ENCODE measurements around the gene PPP1R1A. TPM values are rescaled to one million over a fixed set of nuclear protein-coding genes. Genes with fewer than 3 reads are reported as not detected.

Gene PPP1R1A, protein sequence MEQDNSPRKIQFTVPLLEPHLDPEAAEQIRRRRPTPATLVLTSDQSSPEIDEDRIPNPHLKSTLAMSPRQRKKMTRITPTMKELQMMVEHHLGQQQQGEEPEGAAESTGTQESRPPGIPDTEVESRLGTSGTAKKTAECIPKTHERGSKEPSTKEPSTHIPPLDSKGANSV
- total RNA-seq: 100 to 1,000 TPM; 115 to 168 (median 145) TPM

DNA sequence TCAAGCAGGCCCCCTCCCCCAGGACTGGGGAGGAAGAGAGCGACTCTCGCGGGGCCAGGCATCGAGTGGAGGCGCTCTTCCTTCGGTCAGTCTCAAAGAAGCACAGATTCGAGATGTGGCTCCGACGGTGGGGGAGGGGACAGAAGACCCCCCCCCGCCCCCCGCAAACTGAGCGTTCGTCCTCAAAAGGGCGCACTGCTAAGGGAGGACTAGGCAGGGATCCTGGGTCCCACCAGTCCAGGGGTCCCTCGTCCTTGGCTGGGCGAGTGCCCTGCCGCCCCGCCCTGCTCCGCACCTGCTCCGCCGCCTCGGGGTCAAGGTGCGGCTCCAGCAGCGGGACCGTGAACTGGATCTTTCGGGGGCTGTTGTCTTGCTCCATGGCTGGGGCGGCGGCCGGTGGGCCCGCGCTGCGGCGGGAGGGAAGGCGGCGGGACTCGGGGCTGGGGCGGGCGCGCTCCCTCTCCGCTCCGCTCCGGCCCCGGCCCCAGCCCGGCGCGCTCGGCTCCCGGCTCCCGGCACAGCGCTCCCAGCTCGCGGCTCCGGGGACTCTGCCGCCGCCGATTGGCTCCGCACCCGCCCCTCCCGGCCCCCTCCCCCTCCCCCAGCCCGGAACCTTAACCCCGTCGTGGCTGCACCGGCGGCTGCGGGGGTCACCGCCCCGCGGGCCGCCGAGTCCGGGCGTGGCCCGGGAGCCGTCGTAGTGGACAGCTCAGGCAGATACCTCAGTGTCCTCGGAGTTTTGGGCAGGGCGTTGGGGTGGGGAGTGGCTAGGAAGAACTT, at the start of gene PPP1R1A:
Gene PPP1R1A, minus strand, starts transcription at position 550 of the 780 bp plus-strand sequence. Its CDS starts 171 bp downstream, at position 379.
- DNase-seq (ENCODE audit: low spot score) (no peak), ATAC-seq (ENCODE audit: low FRiP score) (peak; percentile 43)
- TF ChIP-seq, protein P1, sequence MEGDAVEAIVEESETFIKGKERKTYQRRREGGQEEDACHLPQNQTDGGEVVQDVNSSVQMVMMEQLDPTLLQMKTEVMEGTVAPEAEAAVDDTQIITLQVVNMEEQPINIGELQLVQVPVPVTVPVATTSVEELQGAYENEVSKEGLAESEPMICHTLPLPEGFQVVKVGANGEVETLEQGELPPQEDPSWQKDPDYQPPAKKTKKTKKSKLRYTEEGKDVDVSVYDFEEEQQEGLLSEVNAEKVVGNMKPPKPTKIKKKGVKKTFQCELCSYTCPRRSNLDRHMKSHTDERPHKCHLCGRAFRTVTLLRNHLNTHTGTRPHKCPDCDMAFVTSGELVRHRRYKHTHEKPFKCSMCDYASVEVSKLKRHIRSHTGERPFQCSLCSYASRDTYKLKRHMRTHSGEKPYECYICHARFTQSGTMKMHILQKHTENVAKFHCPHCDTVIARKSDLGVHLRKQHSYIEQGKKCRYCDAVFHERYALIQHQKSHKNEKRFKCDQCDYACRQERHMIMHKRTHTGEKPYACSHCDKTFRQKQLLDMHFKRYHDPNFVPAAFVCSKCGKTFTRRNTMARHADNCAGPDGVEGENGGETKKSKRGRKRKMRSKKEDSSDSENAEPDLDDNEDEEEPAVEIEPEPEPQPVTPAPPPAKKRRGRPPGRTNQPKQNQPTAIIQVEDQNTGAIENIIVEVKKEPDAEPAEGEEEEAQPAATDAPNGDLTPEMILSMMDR (IDR thresholded peaks at IDR 0.05): no peak

- TF ChIP-seq, protein P1 (IDR thresholded peaks at IDR 0.05): no peak
- ATAC-seq (ENCODE audit: low FRiP score): no peak
- DNase-seq (ENCODE audit: low spot score): no peak
Measured at GRCh38 chr12:54634795-54635194, 46.3 kb upstream of the PPP1R1A start, which contains the start of gene LACRT. Gene LACRT (minus strand): TSS chr12:54634895. CDS start chr12:54634841, 54 bp downstream.

DNA sequence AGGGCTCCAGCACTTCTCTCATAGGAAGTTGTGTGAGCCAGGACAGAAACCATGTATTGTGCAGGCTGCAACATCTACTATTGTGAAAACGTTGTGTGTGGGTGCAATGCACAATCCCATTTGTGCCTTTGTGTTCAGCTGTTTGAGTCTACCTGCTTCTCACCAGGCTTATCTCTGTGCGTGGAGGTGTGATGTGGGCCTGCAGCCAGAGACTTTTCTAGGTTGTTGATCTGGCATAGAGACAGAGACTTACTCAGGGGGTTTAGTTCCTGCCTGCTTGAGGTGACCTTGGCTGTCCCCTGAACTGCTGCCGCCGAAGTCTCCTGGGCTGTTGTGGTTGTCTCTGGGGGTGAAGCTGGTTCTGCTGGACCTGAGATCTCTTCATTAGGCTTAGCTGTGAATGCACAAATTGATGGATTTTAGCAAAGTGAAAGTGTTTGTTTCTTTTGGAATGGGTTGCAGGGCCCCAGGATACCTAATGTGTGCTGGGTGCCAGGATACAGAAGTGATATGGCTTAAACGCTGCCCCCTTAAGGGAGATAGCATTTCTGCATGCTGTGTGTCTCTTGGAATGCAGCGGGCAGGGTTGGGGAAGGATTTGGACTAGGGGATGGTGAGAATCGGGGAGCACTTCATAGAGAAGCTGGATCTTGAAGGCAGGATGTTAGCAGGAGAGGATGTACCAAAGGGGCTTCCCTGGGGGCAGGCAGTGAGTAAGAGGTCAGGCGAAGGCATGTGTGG, 43.7 kb upstream of the PPP1R1A start:
- ATAC-seq (ENCODE audit: low FRiP score) (no peak), DNase-seq (ENCODE audit: low spot score) (no peak)
- TF ChIP-seq, protein P1 (IDR thresholded peaks at IDR 0.05): no peak

DNA sequence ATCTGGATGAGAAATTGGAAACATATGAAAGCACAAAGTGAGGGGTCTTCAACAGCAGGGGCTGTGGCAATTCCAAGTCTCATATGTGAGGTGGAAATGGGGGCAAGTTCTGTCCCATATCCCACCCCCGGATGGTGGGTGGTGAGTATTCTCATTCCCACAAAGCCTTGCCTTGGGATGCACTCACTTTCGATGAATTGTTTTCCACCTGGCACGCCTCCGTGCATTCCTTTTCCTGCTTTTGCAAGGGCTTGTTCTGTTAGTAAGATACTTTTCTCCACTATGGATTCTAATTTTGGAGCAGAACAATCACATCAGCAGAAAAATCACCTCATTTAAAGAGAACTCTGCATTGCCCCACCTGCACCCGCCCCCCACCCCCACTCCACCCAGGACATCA, 43.1 kb upstream of the PPP1R1A start:
- ATAC-seq (ENCODE audit: low FRiP score) (no peak), DNase-seq (ENCODE audit: low spot score) (no peak)
- TF ChIP-seq, protein P1 (IDR thresholded peaks at IDR 0.05): no peak

DNA sequence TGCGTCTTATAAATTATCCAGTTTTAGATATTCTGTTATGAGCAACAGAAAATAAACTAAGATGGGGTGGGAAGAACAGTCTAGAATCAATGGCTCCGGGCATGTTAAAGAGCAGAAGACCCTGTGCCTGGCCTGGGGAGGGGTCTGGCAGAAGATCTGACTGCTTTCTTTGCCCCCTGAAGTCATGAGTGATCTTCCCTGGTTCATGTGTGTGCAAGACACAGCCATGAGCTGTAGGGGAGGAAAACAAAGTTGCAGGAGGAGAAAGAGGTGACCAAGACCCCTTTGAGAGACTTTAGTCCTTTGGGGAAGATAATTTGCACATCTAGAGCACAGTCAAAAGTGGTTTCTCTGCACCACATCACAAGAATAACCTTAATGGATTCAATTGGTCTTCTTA, 41.5 kb upstream of the PPP1R1A start:
- DNase-seq (ENCODE audit: low spot score) (no peak), ATAC-seq (ENCODE audit: low FRiP score) (no peak)
- TF ChIP-seq, protein P1 (IDR thresholded peaks at IDR 0.05): no peak

DNA sequence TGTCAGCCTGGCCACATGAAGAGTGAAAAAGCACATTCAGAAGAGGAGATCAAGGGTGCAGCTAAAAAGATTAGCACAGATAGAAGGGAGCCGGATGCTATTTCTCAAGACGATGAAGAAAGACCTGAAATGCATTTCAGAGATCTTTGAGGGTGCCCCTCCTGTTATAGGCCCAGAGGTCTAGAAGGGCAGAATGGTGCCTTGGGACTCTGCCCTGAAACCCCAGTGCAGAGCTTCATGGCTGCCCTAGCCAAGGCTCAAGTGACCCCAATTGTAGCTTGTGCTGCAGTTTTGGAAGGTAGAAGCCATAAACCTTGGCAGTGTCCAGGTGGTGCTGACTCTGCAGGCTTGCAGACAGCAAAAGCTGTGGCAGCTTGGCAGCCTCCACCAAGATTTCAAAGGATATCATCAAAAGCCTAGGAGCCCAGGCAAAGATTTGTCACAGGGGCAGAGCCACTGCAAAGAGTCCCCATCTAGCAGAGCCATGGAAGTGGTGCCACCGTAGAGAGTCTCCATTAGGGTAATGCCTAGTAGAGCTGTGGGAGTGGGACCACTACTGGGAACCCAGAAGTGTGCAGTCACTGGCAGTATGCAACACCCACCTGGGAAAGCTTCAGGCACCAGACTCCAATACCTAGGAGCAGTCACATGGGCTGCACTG, 39.9 kb upstream of the PPP1R1A start:
- ATAC-seq (ENCODE audit: low FRiP score) (no peak), DNase-seq (ENCODE audit: low spot score) (no peak)
- TF ChIP-seq, protein P1 (IDR thresholded peaks at IDR 0.05): no peak

Measured in omental fat pad (tissue), 4 donors.